ENCODE results near the gene LRRK2. TPM values are rescaled to one million over a fixed set of nuclear protein-coding genes. Genes with fewer than 3 reads are reported as not detected.
A peak's percentile ranks its signal among the peaks of the same experiment; 100 is the strongest.
"Not testable (repeated sequence)": the region's sequence is repeated elsewhere in the genome, so short reads cannot be mapped to it uniquely, and the experiment has no call there.

The LRRK2 gene
- total and polyA plus RNA-seq, 12 donors, result 0.99 to 9.1 (median 6.2) TPM

GRCh38 chr12:40207551-40207950, 17.2 kb upstream of the LRRK2 start:
- Histone ChIP-seq H3K4me3 (no peak overlapping the region), H3K27ac (peak overlapping the region in 1 of 10 donors; percentile 70), H3K36me3 (no peaks in the 10 kb centered on the region), H3K9me3 (peaks cover 0 to 7% (median 0%) of the 10 kb centered on the region in 11 donors), H3K4me1 (peaks cover 0 to 35% (median 0%) of the 10 kb centered on the region in 9 donors), H3K27me3 (peaks cover 0 to 3% (median 0%) of the 10 kb centered on the region in 7 donors)
- ATAC-seq (no peak), DNase-seq (no peak)
- 90 to 96% methylated on average over 2 of the region's 2 CpGs for WGBS, 2 donors
- TF ChIP-seq, protein P1, sequence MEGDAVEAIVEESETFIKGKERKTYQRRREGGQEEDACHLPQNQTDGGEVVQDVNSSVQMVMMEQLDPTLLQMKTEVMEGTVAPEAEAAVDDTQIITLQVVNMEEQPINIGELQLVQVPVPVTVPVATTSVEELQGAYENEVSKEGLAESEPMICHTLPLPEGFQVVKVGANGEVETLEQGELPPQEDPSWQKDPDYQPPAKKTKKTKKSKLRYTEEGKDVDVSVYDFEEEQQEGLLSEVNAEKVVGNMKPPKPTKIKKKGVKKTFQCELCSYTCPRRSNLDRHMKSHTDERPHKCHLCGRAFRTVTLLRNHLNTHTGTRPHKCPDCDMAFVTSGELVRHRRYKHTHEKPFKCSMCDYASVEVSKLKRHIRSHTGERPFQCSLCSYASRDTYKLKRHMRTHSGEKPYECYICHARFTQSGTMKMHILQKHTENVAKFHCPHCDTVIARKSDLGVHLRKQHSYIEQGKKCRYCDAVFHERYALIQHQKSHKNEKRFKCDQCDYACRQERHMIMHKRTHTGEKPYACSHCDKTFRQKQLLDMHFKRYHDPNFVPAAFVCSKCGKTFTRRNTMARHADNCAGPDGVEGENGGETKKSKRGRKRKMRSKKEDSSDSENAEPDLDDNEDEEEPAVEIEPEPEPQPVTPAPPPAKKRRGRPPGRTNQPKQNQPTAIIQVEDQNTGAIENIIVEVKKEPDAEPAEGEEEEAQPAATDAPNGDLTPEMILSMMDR (IDR thresholded peaks at IDR 0.05), result no peak
- intact Hi-C loops (cut with DNase I), result loop anchor here in 1 of 10 donors (5.0 kb wide), 1 partner anchor 50 kb away; no protein-coding TSS in a partner anchor

GRCh38 chr12:40208707-40209446, 15.9 kb upstream of the LRRK2 start:
- Histone ChIP-seq H3K36me3 (no peaks in the 10 kb centered on the region), H3K4me1 (peaks cover 0 to 35% (median 0%) of the 10 kb centered on the region in 9 donors), H3K27me3 (peaks cover 0 to 3% (median 0%) of the 10 kb centered on the region in 7 donors), H3K9me3 (peaks cover 0 to 10% (median 3%) of the 10 kb centered on the region in 11 donors), H3K27ac (peak overlapping the region in 2 of 10 donors; percentile 46 to 70), H3K4me3 (no peak overlapping the region)
- ATAC-seq (peak in 4 of 8 donors; percentile 31 to 61 (median 50)), DNase-seq (no peak)
- intact Hi-C loops (cut with DNase I), result loop anchor here in 1 of 10 donors (5.0 kb wide), 1 partner anchor 52 kb away; no protein-coding TSS in a partner anchor
- WGBS, 2 donors, result 45 to 54% methylated on average over 4 of the region's 4 CpGs
- TF ChIP-seq, protein P1 (IDR thresholded peaks at IDR 0.05), result no peak

- TF ChIP-seq, protein P1 (IDR thresholded peaks at IDR 0.05), result no peak
- Histone ChIP-seq H3K27ac (peak overlapping the region in 2 of 10 donors; percentile 10 to 70), H3K9me3 (peaks cover 0 to 10% (median 3%) of the 10 kb centered on the region in 11 donors), H3K36me3 (no peaks in the 10 kb centered on the region), H3K27me3 (no peaks in the 10 kb centered on the region), H3K4me1 (peaks cover 0 to 35% (median 0%) of the 10 kb centered on the region in 9 donors), H3K4me3 (no peak overlapping the region)
- 75 to 80% methylated on average over 4 of the region's 4 CpGs for WGBS, 2 donors
- DNase-seq, result no peak
- ATAC-seq, result no peak
- intact Hi-C loops (cut with DNase I), result loop anchor here in 1 of 10 donors (5.0 kb wide), 1 partner anchor 53 kb away; no protein-coding TSS in a partner anchor
Measured at GRCh38 chr12:40209886-40210285, 14.9 kb upstream of the LRRK2 start.

- H3K4me1 ChIP-seq, result peaks cover 0 to 35% (median 0%) of the 10 kb centered on the region in 9 donors
- H3K27ac ChIP-seq; intact Hi-C loops (cut with DNase I); H3K4me3 ChIP-seq; H3K27me3 ChIP-seq; DNase-seq; H3K36me3 ChIP-seq; ATAC-seq: not testable (repeated sequence)
- H3K9me3 ChIP-seq, result peaks cover 0 to 10% (median 3%) of the 10 kb centered on the region in 11 donors
- WGBS, 2 donors, result 90 to 95% methylated on average over 1 of the region's 1 CpG
Measured at GRCh38 chr12:40211186-40211585, 13.6 kb upstream of the LRRK2 start.
